Stimulated activated effector memory CD8-positive, alpha-beta T cell treated with anti-CD3 and anti-CD28 coated beads, Interleukin-12 subunit alpha, Interleukin-12 subunit beta, amount 100 ng/mL, for 72 hours (primary cell): ENCODE data around the gene MTUS2.
"Not testable (repeated sequence)": the region's sequence is repeated elsewhere in the genome, so short reads cannot be mapped to it uniquely, and the experiment has no call there.

Experiments
- ATAC-seq: fragments of 150-1000 bp; cut with Tn5 transposase; 2 replicates; pipeline ENCODE4 v1.10.0; 2021
- DNase-seq, 2 donors: peaks; one replicate each; pipeline ENCODE4 v3.0.0; 2021 to 2022; ENCODE audit warnings: low spot score in 2 of 2
- H3K27ac Mint-ChIP-seq: one replicate; pipeline ENCODE4 v1.8.0; 2022; ENCODE audit warnings: mild to moderate bottlenecking, mixed read lengths
- H3K36me3 Mint-ChIP-seq: one replicate; pipeline ENCODE4 v1.8.0; 2022; ENCODE audit warnings: mild to moderate bottlenecking, mixed read lengths
- H3K4me1 Mint-ChIP-seq: one replicate; pipeline ENCODE4 v1.8.0; 2022; ENCODE audit warnings: mixed read lengths
- H3K4me3 Mint-ChIP-seq: one replicate; pipeline ENCODE4 v1.8.0; 2022; ENCODE audit warnings: mild to moderate bottlenecking, mixed read lengths
- H3K9me3 Mint-ChIP-seq: one replicate; pipeline ENCODE4 v1.8.0; 2022; ENCODE audit warnings: mixed read lengths

Gene MTUS2

GRCh38 chr13:29384466-29384865 lies 564.3 kb downstream of the MTUS2 start:
- ATAC-seq: no peak
- no peak for DNase-seq
- Mint-ChIP-seq H3K36me3 (no peaks in the 10 kb centered on the region), H3K4me3 (no peak overlapping the region), H3K4me1 (no peaks in the 10 kb centered on the region), H3K27ac (no peak overlapping the region), H3K9me3 (no peaks in the 10 kb centered on the region)

GRCh38 chr13:29384871-29385270 lies 564.7 kb downstream of the MTUS2 start:
- Mint-ChIP-seq H3K4me3 (no peak overlapping the region), H3K27ac (no peak overlapping the region), H3K4me1 (no peaks in the 10 kb centered on the region), H3K9me3 (no peaks in the 10 kb centered on the region), H3K36me3 (no peaks in the 10 kb centered on the region)
- ATAC-seq (no peak), DNase-seq (no peak)

- H3K4me3 Mint-ChIP-seq: no peak overlapping the region
- no peaks in the 10 kb centered on the region for H3K4me1 Mint-ChIP-seq
- H3K9me3 Mint-ChIP-seq: no peaks in the 10 kb centered on the region
- H3K27ac Mint-ChIP-seq: no peak overlapping the region
- ATAC-seq (no peak), DNase-seq (no peak)
- H3K36me3 Mint-ChIP-seq: no peaks in the 10 kb centered on the region
These were observed 566.1 kb downstream of the MTUS2 start for GRCh38 chr13:29386246-29386645.

GRCh38 chr13:29390598-29390997 lies 570.5 kb downstream of the MTUS2 start:
- H3K9me3 Mint-ChIP-seq, H3K4me1 Mint-ChIP-seq, ATAC-seq, DNase-seq, H3K36me3 Mint-ChIP-seq, H3K27ac Mint-ChIP-seq, H3K4me3 Mint-ChIP-seq: not testable (repeated sequence)

- H3K36me3 Mint-ChIP-seq: no peaks in the 10 kb centered on the region
- ATAC-seq (no peak), DNase-seq (no peak)
- H3K9me3 Mint-ChIP-seq: no peaks in the 10 kb centered on the region
- no peak overlapping the region for H3K27ac Mint-ChIP-seq
- no peaks in the 10 kb centered on the region for H3K4me1 Mint-ChIP-seq
- no peak overlapping the region for H3K4me3 Mint-ChIP-seq
These were observed 576.3 kb downstream of the MTUS2 start for GRCh38 chr13:29396446-29396845.

GRCh38 chr13:29397265-29397664 lies 577.1 kb downstream of the MTUS2 start:
- no peak overlapping the region for H3K4me3 Mint-ChIP-seq
- peaks cover 3% of the 10 kb centered on the region for H3K4me1 Mint-ChIP-seq

GRCh38 chr13:29402166-29402636 lies 582.1 kb downstream of the MTUS2 start:
- Mint-ChIP-seq H3K4me1 (peaks cover 6% of the 10 kb centered on the region), H3K27ac (no peak overlapping the region), H3K9me3 (no peaks in the 10 kb centered on the region), H3K4me3 (no peak overlapping the region), H3K36me3 (no peaks in the 10 kb centered on the region)
- DNase-seq (no peak), ATAC-seq (peak; percentile 28)

More at GRCh38 chr13:29397265-29397664, 577.1 kb downstream of the MTUS2 start:
- Mint-ChIP-seq H3K27ac (no peak overlapping the region), H3K36me3 (no peaks in the 10 kb centered on the region), H3K9me3 (no peaks in the 10 kb centered on the region)
- ATAC-seq: no peak
- DNase-seq: no peak

GRCh38 chr13:29405401-29405800 lies 585.3 kb downstream of the MTUS2 start:
- ATAC-seq: no peak
- Mint-ChIP-seq H3K4me3 (no peak overlapping the region), H3K4me1 (peaks cover 6% of the 10 kb centered on the region), H3K27ac (no peak overlapping the region), H3K36me3 (no peaks in the 10 kb centered on the region), H3K9me3 (no peaks in the 10 kb centered on the region)
- no peak for DNase-seq

GRCh38 chr13:29411481-29411880 lies 591.3 kb downstream of the MTUS2 start:
- H3K9me3 Mint-ChIP-seq: peaks cover 4% of the 10 kb centered on the region
- no peaks in the 10 kb centered on the region for H3K36me3 Mint-ChIP-seq
- no peaks in the 10 kb centered on the region for H3K4me1 Mint-ChIP-seq
- DNase-seq: no peak
- no peak overlapping the region for H3K4me3 Mint-ChIP-seq
- ATAC-seq: no peak
- no peak overlapping the region for H3K27ac Mint-ChIP-seq

- ATAC-seq (no peak), DNase-seq (no peak)
- H3K27ac Mint-ChIP-seq: no peak overlapping the region
- no peaks in the 10 kb centered on the region for H3K4me1 Mint-ChIP-seq
- H3K36me3 Mint-ChIP-seq: no peaks in the 10 kb centered on the region
- H3K4me3 Mint-ChIP-seq: no peak overlapping the region
- peaks cover 4% of the 10 kb centered on the region for H3K9me3 Mint-ChIP-seq
These were observed 597.9 kb downstream of the MTUS2 start for GRCh38 chr13:29418026-29418425.

GRCh38 chr13:29421118-29421517 lies 601.0 kb downstream of the MTUS2 start:
- ATAC-seq: no peak
- no peaks in the 10 kb centered on the region for H3K4me1 Mint-ChIP-seq
- no peak overlapping the region for H3K4me3 Mint-ChIP-seq
- no peak for DNase-seq
- no peaks in the 10 kb centered on the region for H3K36me3 Mint-ChIP-seq
- no peak overlapping the region for H3K27ac Mint-ChIP-seq
- H3K9me3 Mint-ChIP-seq: no peaks in the 10 kb centered on the region

- no peaks in the 10 kb centered on the region for H3K4me1 Mint-ChIP-seq
- H3K27ac Mint-ChIP-seq: no peak overlapping the region
- ATAC-seq (no peak), DNase-seq (no peak)
- no peak overlapping the region for H3K4me3 Mint-ChIP-seq
- H3K9me3 Mint-ChIP-seq: no peaks in the 10 kb centered on the region
- no peaks in the 10 kb centered on the region for H3K36me3 Mint-ChIP-seq
These were observed 601.9 kb downstream of the MTUS2 start for GRCh38 chr13:29422015-29422414.

- ATAC-seq: no peak
- Mint-ChIP-seq H3K36me3 (no peaks in the 10 kb centered on the region), H3K9me3 (no peaks in the 10 kb centered on the region)
These were observed 602.9 kb downstream of the MTUS2 start for GRCh38 chr13:29423050-29423449.

GRCh38 chr13:29427937-29428309 lies 607.8 kb downstream of the MTUS2 start:
- Mint-ChIP-seq H3K36me3 (no peaks in the 10 kb centered on the region), H3K27ac (no peak overlapping the region), H3K9me3 (no peaks in the 10 kb centered on the region), H3K4me3 (no peak overlapping the region), H3K4me1 (peaks cover 6% of the 10 kb centered on the region)
- DNase-seq: no peak
- ATAC-seq: no peak

More at GRCh38 chr13:29423050-29423449, 602.9 kb downstream of the MTUS2 start:
- Mint-ChIP-seq H3K27ac (no peak overlapping the region), H3K4me3 (no peak overlapping the region), H3K4me1 (no peaks in the 10 kb centered on the region)
- DNase-seq: no peak

GRCh38 chr13:29428310-29429181 lies 608.4 kb downstream of the MTUS2 start:
- DNase-seq (no peak), ATAC-seq (peak; percentile 36)
- Mint-ChIP-seq H3K4me1 (peaks cover 6% of the 10 kb centered on the region), H3K4me3 (no peak overlapping the region), H3K27ac (no peak overlapping the region), H3K36me3 (no peaks in the 10 kb centered on the region), H3K9me3 (no peaks in the 10 kb centered on the region)

GRCh38 chr13:29429286-29429900 lies 609.3 kb downstream of the MTUS2 start:
- Mint-ChIP-seq H3K4me3 (no peak overlapping the region), H3K9me3 (no peaks in the 10 kb centered on the region), H3K4me1 (peaks cover 6% of the 10 kb centered on the region), H3K27ac (no peak overlapping the region), H3K36me3 (no peaks in the 10 kb centered on the region)
- ATAC-seq: no peak
- DNase-seq: no peak
